Measurements from ENCODE around the gene HLCS.

DNA sequence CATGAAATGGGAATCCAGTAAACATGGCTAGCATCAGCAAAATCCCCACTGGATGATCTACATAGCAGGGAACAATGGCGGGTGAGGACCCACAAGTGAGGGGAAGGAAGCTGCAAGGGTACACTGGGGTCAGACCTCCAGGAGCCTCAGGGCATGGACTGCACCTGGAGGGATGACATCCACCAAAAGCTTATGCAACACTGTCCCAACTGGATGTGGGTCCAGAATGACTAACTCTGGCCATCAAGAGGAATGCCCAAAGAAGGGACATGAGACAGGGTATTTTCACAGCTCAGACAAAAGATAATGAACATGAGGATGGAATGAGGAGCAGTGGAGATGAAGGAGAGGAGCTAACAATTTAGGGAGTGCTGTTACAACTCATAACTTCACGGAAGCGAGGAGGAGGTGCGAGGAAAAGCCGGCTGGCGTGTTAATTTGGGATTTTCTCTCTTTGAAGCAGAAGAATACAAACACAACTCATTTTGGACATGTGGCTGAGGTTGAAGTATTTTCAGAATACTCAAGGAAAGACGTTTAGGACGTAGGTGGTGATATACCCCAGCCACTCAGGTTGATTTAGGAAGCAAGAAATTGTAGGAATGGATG is 5.7 kb downstream of the HLCS start:
- TF ChIP-seq, protein P1, sequence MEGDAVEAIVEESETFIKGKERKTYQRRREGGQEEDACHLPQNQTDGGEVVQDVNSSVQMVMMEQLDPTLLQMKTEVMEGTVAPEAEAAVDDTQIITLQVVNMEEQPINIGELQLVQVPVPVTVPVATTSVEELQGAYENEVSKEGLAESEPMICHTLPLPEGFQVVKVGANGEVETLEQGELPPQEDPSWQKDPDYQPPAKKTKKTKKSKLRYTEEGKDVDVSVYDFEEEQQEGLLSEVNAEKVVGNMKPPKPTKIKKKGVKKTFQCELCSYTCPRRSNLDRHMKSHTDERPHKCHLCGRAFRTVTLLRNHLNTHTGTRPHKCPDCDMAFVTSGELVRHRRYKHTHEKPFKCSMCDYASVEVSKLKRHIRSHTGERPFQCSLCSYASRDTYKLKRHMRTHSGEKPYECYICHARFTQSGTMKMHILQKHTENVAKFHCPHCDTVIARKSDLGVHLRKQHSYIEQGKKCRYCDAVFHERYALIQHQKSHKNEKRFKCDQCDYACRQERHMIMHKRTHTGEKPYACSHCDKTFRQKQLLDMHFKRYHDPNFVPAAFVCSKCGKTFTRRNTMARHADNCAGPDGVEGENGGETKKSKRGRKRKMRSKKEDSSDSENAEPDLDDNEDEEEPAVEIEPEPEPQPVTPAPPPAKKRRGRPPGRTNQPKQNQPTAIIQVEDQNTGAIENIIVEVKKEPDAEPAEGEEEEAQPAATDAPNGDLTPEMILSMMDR (IDR thresholded peaks at IDR 0.05): no peak
- no peak for TF ChIP-seq POLR2A (IDR thresholded peaks at IDR 0.05)

All from body of pancreas (tissue), 4 donors.